Glomerular visceral epithelial cell (primary cell): ENCODE measurements around the gene IGLL1.
"Not testable (repeated sequence)": the region's sequence is repeated elsewhere in the genome, so short reads cannot be mapped to it uniquely, and the experiment has no call there.

Source experiments
- DNase-seq: peaks from one replicate; pipeline ENCODE4 v3.0.0-alpha.2; 2016; ENCODE audit errors: extremely low spot score

The IGLL1 gene

DNA sequence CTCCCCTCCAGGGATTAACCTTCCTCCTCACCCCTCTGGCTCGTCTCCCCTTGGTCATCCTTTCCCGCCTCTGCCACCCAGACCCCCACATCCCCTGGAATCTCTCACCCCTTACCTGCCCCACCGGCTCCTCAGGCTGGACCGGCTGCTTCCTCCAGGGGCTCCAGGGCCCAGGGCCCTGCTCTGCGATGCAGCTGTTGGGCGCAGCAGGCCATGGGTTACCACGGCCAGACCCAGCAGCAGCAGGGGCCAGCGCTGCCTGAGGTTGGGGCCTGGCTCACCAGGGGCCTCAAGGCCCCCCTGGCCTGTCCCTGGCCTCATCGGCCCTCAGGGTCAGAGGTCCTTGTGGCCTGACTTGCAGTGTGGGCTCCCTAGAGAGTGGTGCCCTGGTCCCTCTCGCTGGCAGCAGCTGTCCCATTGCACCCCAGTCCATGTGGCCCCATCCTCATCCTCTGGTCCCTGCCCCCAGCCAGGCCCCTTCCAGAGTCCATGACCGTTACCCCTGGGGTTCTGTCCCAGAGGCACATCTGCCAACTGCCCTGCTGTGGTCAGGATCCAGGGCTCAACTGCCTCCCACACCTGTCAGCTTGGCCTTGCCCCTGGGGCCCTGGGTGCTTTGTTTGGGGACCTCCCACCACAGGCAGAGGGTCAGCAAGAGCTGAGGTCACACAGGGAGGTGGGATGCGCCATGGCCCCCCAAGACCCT lies at the start of gene IGLL1:
Gene IGLL1 (minus strand): TSS at position 421 of the 706 bp plus-strand sequence. CDS start 100 bp downstream, at position 321.
- no peak for DNase-seq

DNA sequence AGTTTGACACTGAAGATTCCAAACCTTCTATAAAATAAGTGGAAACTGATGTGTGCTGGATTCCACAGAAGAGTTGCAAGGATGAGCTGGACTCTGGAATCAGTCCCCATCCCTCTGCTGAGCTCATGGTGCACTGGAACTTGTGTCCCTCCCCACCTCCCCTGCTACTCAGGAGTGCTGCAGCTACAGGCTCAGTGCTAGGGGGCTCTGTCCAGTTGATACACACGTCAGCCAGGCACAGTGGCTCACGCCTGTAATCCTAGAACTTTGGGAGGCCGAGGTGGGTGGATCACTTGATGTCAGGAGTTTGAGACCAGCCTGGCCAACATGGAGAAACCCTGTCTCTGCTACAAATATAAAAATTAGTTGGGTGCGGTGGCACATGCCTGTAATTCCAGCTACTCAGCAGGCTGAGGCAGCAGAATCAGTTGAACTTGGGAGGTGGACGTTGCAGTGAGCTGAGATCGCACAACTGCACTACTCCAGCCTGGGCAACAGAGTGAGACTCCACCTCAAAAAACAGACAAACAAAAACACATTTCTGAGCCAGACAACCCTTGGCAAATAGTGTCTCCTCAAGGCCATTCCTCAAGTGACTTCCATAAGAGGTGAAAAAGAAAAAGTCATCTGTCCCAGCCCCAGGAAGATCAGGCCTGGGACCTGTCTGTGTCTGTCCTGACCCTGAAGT lies 48.1 kb upstream of the IGLL1 start:
- DNase-seq: not testable (repeated sequence)

DNA sequence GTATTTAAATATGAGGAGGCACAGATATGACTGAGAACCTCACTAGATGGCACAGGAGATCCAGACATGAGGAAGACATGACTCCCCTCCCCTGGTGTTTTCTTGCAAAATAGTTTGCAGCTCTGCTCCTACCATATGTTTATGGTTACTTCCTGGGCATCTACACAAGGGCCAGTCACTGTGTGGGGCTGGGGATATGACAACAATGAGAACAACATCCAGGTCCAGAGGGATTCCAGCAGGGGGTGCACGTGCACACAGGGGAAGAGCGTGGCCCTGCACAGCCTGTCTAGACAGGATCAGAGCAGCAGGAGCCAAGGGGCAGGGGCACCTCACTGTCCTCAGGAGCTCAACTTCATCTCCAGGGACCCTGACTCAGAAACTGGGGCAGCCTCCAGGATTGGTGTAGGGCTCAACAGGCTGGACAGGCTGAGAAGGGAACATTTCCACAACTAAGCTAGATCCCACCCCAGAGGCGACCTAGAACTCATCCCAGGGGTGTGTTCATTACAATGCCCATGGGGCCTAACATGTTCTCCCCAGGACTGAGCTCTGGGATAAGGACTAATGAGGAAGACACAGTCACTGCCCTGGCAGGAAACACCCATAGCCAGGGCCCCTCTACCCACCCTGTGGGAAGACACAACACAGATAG lies 47.4 kb upstream of the IGLL1 start:
- DNase-seq: not testable (repeated sequence)

DNA sequence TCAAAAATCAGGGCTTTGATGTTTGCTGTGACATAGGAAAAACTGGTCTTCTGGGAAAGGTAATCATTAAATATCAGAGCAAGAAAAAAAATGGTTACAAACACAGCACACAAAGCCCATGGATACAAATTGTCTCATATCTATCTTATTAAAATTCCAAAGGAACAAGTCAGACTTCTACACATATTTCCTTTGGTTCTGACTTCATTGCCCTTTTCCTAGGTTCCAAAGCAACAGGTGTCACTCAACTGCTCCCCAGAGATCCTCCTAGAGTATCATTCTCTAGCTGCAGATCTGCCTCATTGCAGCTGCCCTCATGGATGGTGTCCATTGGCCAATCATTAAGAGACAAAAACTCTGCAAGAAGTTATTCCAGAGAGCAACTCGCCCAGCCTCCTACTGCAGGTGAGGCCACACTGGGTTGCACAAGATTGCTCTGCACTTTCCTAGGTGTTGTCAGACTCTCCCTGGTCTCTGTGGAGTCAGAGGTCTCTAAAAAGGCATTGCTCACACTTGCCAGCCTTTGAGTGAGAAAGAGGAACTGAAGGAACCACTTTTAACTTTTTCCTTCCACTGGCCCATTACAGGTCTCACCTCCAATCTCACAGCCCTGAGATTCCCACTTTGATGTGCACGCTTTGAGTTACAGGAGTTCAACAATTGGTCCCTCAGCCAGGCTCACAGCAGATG lies 46.3 kb upstream of the IGLL1 start:
- DNase-seq: no peak

DNA sequence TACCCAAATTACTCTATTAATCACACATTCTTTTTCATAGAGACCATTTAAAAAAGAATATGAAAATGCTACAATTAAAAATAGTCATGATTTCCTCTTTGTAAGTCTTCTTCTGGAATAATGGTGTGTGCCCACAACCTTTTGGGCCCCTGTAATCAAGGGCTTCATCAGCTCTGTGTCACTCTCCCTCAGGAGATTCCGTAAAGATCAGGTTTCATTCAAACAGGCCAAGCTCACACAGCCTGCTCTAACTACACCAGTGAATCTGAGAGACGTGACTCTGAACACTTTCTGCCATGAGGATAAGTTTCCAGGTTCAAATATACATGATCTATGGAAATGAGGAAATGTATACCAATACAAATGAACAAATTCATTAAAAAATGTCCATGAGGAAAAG lies 42.5 kb upstream of the IGLL1 start:
- no peak for DNase-seq

DNA sequence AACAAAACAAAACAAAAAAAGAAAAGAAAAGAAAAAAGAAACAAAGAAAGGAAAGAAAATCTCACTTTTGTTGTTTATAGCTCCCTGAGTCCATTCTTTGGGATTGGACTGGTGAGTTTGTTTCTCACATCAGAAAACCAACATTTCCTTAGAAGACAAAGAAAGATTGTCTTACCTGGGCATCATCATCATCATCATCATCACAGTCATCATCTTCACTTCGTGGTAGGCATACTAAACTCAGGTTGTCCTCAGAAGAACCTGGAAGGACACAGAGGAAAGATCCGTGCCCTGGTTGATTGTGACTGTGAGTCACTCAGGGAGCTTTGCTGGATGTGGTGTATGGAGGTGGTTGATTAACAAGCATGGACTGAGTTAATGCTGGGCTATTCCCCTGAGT lies 41.8 kb upstream of the IGLL1 start:
- not testable (repeated sequence) for DNase-seq

DNA sequence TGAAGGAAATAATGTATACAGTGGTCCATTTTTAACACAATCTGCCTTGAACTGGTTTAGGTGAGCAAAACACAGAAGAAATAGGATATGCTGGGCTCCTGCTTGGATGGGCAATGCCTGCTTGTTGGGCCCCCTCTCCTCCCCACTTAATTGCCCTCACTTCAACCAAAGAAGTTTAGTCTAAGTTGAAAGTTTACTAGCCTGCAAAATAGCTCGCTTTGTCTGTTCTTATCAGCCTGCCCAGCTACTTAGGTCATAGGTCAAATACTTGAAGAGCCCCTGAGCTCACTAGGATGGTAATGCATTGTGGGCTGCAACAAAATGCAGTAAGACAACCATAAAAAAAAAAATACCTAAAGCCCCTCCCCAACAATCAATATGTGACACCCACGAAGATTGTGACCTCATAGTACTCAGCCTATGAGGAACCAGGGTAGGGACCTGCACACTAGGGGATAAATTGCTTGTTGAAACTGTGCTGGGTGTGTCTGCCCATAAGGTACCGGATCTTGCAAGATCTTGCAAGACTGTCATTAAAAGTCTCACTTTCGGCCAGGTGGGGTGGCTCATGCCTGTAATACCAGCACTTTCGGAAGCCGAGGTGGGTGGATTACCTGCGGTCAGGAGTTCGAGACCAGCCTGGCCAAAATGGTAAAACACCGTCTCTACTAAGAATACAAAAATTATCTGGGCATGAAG lies 41.1 kb upstream of the IGLL1 start:
- no peak for DNase-seq

DNA sequence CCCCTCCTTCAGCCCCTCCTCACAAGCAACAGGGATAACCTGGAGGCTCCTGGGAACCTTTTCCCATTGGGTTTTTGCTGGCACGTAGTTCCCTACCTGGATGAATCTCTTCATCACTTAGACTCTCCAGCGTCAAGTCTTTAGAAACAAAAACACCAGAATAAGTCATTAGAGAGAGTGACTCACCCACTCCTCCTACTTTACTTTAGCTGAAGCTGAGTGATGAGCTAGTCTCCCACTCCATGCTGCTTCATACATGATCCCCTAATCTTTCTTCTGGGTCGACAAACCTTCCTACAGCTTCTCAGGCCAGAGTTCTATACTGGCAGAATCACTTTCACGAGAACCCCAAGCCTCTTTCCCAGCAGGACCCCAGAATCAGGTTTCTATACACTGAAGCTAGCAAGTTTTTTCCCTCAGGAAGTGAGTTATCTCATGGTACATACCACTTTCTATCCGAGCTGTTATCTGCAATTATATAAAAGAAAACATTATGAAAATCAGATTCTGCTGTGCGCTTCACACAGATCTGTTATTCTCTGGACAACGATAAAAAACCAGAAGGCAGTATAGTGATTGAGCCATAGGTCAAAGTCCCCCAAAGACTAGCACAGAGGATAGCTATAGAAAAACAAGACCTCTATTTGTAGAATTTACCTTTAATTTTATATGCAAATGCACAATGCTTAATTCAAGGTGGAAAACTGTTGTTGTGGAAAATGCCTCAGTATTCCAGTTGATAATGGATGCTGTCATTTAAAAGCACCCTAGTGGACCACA lies 33.3 kb upstream of the IGLL1 start:
- no peak for DNase-seq

DNA sequence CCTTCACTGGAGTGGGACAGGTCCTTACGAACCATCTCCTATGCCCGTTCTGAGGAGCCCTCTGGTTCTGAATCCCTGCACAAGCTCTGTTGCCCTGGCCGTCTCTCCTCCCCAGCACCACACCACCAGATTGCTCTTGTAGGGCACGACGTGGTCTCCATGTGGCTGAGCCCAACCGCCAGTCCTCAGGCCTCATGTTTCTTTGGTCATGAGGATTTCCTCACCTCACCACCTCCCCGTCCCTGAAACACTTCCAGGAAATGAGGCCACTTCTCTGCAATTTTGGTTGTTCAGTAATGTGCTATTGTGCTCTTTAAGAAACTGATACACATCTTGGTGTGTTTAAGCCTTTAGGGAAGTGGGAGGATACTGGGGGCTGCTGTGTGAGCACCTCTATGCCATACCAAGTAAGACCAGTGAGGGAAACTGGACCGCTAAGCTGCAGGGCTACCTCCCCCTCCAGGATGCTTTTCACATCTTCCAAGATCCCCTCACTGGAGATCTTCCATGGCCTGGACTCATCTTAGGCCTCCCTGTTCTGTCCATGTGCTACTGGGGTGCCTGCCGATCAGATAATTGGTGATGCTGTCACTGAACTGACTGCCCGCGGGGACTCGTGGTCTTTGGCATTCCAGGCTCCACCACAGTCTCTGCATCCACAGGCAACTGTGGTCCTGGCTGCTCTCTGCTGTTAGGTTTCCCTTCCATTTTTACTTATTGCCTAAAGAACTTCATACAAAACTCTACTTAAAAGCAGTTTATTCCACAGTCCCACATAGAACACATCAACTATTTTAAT lies 30.1 kb upstream of the IGLL1 start:
- DNase-seq: no peak

DNA sequence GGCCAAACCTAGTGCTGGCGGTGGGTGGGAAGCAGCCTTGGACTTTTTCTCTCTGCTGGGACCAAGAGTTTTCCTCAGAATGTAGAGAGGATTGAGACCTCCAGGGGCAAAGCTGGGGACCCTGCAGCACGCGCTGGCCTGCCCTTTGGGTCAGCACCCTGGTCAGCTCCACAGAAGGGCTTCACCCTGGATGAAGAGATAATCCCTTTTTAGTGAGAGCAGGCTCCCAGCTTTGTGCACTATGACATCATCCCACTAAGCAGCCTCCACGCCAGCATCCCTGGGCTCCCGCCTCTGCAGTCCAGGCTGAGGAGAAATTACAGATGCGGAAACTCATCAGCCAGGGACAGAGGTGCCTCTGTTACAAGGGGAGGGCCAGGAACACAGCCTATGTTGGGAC lies 28.5 kb upstream of the IGLL1 start:
- DNase-seq: no peak

DNA sequence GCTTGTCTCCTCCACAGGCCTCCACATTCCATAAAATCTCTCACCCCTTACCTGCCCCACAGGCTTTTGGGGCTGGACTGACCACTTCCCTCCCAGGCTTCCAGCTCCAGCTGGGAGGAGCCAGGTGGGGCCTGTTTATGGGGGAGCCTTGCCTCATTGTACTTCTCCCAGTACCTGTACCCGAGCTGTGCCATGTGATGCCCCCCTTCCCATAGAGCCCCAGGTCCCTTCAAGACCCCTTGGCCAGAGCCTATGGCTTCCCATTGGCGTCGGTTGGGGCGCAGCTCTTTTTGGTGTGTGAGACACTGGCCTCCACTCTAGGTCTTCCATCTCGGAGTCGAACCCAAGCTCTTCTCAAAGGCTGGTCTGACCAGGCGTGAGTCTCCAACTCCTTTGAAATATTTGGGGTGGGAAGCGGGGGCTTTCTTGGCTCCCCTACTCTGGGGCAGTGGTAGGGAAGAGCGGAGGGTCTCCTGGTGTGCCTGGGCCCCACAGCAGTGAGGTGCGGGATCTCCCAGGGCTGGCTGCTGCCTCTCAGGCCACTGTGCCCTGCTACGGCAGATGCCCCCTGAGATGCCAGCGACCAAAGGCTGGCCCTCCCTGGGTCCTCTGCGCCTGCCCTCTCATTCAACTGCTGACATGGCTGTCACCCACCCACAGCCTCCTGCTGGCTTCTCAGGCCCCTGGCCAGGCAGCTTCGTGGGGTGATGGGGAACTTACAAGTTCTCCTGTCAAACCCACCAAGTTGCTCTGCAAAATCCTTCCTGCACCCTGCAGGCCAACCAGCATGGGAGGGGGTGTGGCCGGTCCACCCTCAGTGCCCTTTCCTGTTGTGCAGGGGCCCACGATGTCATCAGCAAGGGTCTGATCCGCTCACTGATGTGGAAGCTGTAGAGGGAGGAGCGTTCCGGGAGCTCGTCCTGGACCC lies 26.4 kb upstream of the IGLL1 start:
- no peak for DNase-seq

DNA sequence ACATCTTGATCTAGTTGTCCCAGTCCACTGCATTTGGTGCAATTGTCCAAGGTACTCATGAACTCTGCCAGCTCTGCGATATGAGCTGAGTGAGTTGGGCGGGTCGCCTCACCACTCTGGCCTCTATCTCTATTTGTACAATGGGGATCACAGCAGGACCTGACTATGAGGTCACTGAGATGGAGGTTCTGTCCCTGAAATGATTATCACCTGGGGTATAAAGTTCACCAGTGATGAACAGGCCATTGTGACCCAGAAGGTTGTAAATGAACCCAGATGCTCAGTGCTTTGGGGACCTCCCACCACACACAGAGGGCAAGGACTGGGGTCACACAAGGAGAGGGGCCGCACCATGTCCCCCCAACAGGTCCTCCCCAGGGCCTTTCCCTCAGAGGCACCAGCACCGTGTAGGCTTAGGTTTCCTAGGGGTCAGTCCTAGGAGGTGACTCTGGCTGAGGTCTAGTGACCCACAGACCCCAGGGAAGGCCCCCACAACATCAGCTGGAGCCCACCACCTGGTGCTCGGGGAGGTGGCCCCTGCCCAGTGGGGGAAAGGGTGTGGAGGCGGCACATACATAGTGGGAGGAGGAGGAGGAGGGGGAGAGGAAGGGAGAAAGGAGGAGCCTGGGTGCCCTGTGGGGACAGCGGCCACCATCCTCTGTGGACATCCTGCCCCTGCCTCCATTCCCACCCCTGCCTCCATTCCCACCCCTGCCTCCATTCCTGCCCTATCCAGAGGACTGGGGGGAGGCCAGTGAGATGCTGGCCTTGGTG lies 25.0 kb upstream of the IGLL1 start:
- DNase-seq: no peak

DNA sequence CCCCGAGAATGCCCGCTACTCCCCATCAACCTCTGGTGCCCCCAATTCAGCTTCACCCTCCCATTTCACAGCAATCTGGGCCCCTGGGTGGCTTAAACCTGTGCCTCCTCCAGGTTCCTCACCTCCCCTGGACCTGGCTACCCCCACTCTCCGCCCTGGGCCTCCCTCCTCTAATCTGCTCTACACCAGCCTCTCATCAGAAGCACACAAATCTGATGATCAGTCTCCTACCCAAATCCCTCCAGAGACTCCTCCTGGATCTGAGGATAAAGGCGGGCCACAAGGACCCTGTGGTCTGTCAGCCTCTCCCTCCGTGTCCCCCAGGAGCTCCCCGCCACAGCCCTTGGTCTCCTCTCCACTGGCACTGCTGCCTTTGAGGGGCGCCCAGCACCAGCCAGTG lies 23.2 kb upstream of the IGLL1 start:
- no peak for DNase-seq

DNA sequence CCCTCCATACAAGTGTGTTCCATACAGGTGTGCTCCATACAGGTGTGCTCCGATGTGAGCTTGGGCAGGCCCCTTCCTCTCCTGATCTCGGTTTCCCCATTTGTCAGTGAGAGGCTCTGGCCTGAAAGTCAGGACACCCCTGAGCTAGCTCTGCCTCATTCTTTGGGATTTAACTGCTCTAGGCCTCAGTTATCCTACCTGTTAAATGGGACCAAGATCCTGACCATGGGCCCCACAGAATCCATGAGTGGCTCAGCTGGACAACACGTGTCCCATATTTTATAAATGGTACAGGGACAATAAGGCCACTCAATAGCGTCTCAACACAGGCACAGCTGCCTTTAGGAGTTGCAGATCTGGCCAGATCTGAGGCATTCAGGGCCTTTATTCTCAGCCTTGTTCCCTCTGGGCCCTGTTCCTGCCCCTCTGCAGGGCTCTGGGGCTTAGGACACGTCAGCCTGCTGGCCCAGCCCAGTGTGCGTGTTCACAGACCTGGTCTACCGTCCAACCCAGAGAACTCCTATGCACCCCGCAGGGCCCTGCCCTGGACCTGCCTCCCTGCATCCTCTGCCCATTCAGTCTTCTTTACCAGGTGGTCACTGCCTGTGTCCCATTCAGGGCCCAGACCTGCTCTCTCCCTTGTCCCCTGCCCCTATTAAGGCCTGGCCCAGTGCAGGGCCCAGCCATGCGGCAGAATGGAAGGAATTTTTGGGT lies 18.9 kb upstream of the IGLL1 start:
- no peak for DNase-seq

DNA sequence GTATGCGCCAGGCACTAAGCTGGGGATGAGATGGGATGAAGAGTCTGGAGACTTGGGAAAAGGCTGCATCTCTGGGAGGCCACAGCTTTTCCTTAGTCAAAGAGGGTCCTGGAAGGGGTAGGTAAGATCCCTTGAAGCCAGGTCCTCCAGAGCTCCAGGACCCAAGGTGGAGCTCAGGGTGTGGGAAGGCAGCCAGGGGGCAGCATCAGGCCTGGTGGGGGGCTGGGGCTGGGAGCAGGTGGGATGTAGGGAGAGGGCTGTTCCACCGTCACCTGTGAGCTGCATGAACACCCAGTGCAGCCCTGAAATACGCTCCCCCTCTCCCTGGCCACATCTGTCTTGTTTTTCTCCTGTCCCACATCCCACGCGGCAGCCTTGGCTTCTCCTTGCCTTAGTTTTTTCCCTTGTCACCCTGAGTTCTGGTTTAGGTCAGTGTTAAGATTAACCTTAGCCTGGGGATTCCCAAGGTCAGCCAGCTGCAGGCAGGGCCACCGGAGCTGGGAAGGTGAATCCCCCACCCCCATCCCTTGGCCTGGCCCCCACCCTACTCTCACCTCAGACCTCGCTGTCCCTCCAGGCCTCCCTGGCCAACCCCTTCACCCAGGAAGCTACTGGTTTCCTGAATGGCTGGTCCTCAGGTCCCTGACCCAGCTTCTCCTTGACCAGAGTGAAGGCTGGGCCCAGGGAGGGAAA lies 17.6 kb upstream of the IGLL1 start:
- not testable (repeated sequence) for DNase-seq

DNA sequence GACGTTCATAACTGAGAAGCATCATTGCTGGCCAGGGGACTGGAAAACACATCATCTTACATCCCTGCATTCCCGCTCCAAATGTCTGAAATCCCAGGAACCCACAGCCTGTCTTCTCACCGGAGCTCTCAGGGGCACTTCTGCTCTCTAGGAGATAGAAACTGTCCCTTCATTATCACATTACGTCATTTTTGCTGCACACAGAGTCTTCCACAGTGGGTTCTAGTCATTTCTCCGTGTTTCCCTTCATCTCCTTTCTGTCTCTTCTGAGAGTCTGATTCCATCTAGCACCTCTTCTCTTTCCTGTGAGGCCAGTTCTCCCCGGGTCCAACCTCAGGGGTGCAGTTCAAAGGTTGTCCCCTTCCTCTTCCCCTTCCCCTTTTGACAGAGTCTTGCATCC lies 15.8 kb upstream of the IGLL1 start:
- not testable (repeated sequence) for DNase-seq

DNA sequence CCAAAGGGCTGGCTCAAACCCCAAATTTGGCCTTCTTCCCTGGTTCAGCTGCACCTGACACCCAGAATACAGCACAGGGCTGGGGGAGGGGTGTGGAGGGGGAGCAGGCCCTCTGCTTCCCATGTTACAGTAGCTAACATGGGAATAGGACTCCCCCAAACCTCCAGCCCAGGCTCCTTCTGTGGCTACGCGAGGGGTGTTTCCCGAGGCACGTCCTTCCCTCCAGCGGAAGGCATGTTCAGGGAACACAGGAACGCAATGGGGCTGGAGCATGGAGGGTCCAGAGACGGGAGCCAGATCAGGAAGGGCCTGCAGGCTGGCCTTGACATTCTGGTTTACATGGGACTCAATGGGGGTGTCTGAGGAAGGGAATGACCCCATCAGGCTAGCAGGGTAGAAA lies 11.8 kb upstream of the IGLL1 start:
- no peak for DNase-seq
